ENCODE measurements around the gene DCTN3.

Gene DCTN3

GRCh38 chr9:34572628-34573027 lies 47.7 kb downstream of the DCTN3 start:
- peaks cover 21% of the 10 kb centered on the region for H3K27me3 ChIP-seq (ENCODE audit: insufficient read depth, poor library complexity, severe bottlenecking)
- no peak for DNase-seq (ENCODE audit: low read depth in 1 of 2, low spot score in 1 of 2)
- TF ChIP-seq REST (IDR thresholded peaks at IDR 0.05; ENCODE audit: insufficient replicate concordance, low read depth) (no peak), POLR2AphosphoS5 (IDR thresholded peaks at IDR 0.05; ENCODE audit: low read depth) (no peak), SPI1 (IDR thresholded peaks at IDR 0.05; ENCODE audit: borderline replicate concordance, low read depth) (no peak), GABPA (IDR thresholded peaks at IDR 0.05; ENCODE audit: low read depth) (no peak), CTCF (IDR thresholded peaks at IDR 0.05; ENCODE audit: insufficient read depth, low read length) (no peak)
- no peak overlapping the region for H3K27ac ChIP-seq (replicated peaks)
- no peak overlapping the region for H3K4me3 ChIP-seq (replicated peaks; ENCODE audit: insufficient read depth, low read length)

DNA sequence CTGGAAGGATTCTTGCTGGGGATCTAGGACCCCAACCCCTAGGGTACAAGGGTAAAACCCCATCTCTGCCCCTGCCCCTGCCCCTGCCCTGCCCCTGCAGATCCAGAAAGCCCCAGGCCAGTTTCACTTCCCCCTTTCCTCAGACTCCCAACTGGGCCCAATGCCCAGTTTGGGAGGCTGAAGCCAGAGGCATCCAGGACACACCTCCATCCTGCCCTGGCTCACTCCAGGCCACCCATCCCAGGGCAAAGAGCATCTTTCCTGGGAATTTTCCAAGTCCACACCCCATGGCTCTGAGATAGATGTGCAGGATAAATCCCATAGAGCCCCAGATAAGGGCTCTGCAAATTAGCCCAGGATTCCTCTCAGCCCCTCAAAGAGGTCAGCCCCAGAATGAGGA lies 48.2 kb downstream of the DCTN3 start:
- Histone ChIP-seq H3K4me3 (replicated peaks; ENCODE audit: insufficient read depth, low read length) (no peak overlapping the region), H3K27me3 (ENCODE audit: insufficient read depth, poor library complexity, severe bottlenecking) (peaks cover 16% of the 10 kb centered on the region), H3K27ac (replicated peaks) (no peak overlapping the region)
- TF ChIP-seq GABPA (IDR thresholded peaks at IDR 0.05; ENCODE audit: low read depth) = no peak
- no peak for TF ChIP-seq SPI1 (IDR thresholded peaks at IDR 0.05; ENCODE audit: borderline replicate concordance, low read depth)
- TF ChIP-seq POLR2AphosphoS5 (IDR thresholded peaks at IDR 0.05; ENCODE audit: low read depth) = no peak
- TF ChIP-seq REST (IDR thresholded peaks at IDR 0.05; ENCODE audit: insufficient replicate concordance, low read depth) = no peak
- TF ChIP-seq CTCF (IDR thresholded peaks at IDR 0.05; ENCODE audit: insufficient read depth, low read length) = no peak
- no peak for DNase-seq (ENCODE audit: low read depth in 1 of 2, low spot score in 1 of 2)

DNA sequence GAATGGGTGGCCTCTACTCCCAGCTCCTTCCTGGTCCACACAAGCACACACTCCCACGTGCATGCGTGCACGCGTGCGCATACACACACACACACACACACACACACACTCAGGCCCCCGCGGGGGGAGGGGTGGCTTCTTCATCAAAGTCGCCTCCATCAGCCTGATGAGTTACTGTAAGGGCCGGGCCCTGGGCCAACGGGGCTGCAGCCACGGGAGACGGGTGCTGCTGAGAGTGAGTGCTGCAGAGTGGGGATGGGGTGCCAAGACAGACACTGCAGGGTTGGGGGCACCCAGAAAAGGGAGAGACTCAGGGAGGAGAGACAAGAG lies 48.8 kb downstream of the DCTN3 start:
- Histone ChIP-seq H3K27ac (replicated peaks) (no peak overlapping the region), H3K4me3 (replicated peaks; ENCODE audit: insufficient read depth, low read length) (no peak overlapping the region), H3K27me3 (ENCODE audit: insufficient read depth, poor library complexity, severe bottlenecking) (peaks cover 14% of the 10 kb centered on the region)
- TF ChIP-seq REST (IDR thresholded peaks at IDR 0.05; ENCODE audit: insufficient replicate concordance, low read depth) = no peak
- TF ChIP-seq POLR2AphosphoS5 (IDR thresholded peaks at IDR 0.05; ENCODE audit: low read depth) = no peak
- no peak for TF ChIP-seq GABPA (IDR thresholded peaks at IDR 0.05; ENCODE audit: low read depth)
- TF ChIP-seq SPI1 (IDR thresholded peaks at IDR 0.05; ENCODE audit: borderline replicate concordance, low read depth) = no peak
- TF ChIP-seq CTCF (IDR thresholded peaks at IDR 0.05; ENCODE audit: insufficient read depth, low read length) = no peak
- DNase-seq (ENCODE audit: low read depth in 1 of 2, low spot score in 1 of 2) = no peak

Measured in HL-60 (cell line).